ENCODE measurements around the gene NPTX2.

NPTX2 gene

GRCh38 chr7:98653601-98654310, 36.7 kb downstream of the NPTX2 start:
- H3K27me3 ChIP-seq (replicated peaks; ENCODE audit: insufficient read depth, low read length) = no peaks in the 10 kb centered on the region
- no peak for DNase-seq

GRCh38 chr7:98654524-98655272, 37.6 kb downstream of the NPTX2 start:
- Histone ChIP-seq H3K36me3 (replicated peaks; ENCODE audit: insufficient read depth, low read length) (no peaks in the 10 kb centered on the region), H3K4me2 (ENCODE audit: low read depth, low read length) (no peak overlapping the region), H3K9me3 (replicated peaks; ENCODE audit: insufficient read depth, low read length) (no peaks in the 10 kb centered on the region), H3K79me2 (ENCODE audit: low read length) (no peaks in the 10 kb centered on the region), H3K9me2 (replicated peaks; ENCODE audit: insufficient read depth, low read length) (no peaks in the 10 kb centered on the region), H3K27ac (ENCODE audit: low read length) (no peak overlapping the region), H2AFZ (ENCODE audit: low read length) (no peak overlapping the region), H4K20me1 (ENCODE audit: insufficient read depth, low read length) (no peaks in the 10 kb centered on the region), H3K4me3 (ENCODE audit: low read length) (no peak overlapping the region), H3F3A (ENCODE audit: insufficient read depth, low read length) (no peaks in the 10 kb centered on the region), H3K4me1 (ENCODE audit: low read length) (no peaks in the 10 kb centered on the region), H3K9ac (ENCODE audit: low read length) (no peak overlapping the region), H3K27me3 (replicated peaks; ENCODE audit: insufficient read depth, low read length) (no peaks in the 10 kb centered on the region)
- no peak for TF ChIP-seq CTCF (IDR thresholded peaks at IDR 0.05; ENCODE audit: low read length)
- TF ChIP-seq EZH2 (optimal IDR thresholded peaks at IDR 0.05; ENCODE audit: low read depth, low read length) = no peak
- no peak for TF ChIP-seq EZH2phosphoT487 (IDR thresholded peaks at IDR 0.05; ENCODE audit: low read length)
- DNase-seq = no peak

More at GRCh38 chr7:98653601-98654310, 36.7 kb downstream of the NPTX2 start:
- Histone ChIP-seq H3K9me3 (replicated peaks; ENCODE audit: insufficient read depth, low read length) (no peaks in the 10 kb centered on the region), H3K79me2 (ENCODE audit: low read length) (no peaks in the 10 kb centered on the region), H3K4me3 (ENCODE audit: low read length) (no peak overlapping the region), H3K27ac (ENCODE audit: low read length) (no peak overlapping the region), H3K9me2 (replicated peaks; ENCODE audit: insufficient read depth, low read length) (no peaks in the 10 kb centered on the region), H2AFZ (ENCODE audit: low read length) (no peak overlapping the region), H3K36me3 (replicated peaks; ENCODE audit: insufficient read depth, low read length) (no peaks in the 10 kb centered on the region), H3K9ac (ENCODE audit: low read length) (no peak overlapping the region), H3K4me1 (ENCODE audit: low read length) (no peaks in the 10 kb centered on the region), H3F3A (ENCODE audit: insufficient read depth, low read length) (no peaks in the 10 kb centered on the region), H4K20me1 (ENCODE audit: insufficient read depth, low read length) (no peaks in the 10 kb centered on the region), H3K4me2 (ENCODE audit: low read depth, low read length) (no peak overlapping the region)
- TF ChIP-seq EZH2 (optimal IDR thresholded peaks at IDR 0.05; ENCODE audit: low read depth, low read length) = no peak
- no peak for TF ChIP-seq CTCF (IDR thresholded peaks at IDR 0.05; ENCODE audit: low read length)
- TF ChIP-seq EZH2phosphoT487 (IDR thresholded peaks at IDR 0.05; ENCODE audit: low read length) = no peak

GRCh38 chr7:98655611-98656010, 38.5 kb downstream of the NPTX2 start:
- TF ChIP-seq EZH2 (optimal IDR thresholded peaks at IDR 0.05; ENCODE audit: low read depth, low read length) (no peak), EZH2phosphoT487 (IDR thresholded peaks at IDR 0.05; ENCODE audit: low read length) (no peak), CTCF (IDR thresholded peaks at IDR 0.05; ENCODE audit: low read length) (no peak)
- no peaks in the 10 kb centered on the region for H3K27me3 ChIP-seq (replicated peaks; ENCODE audit: insufficient read depth, low read length)

More at GRCh38 chr7:98655611-98656010, 38.5 kb downstream of the NPTX2 start:
- Histone ChIP-seq H2AFZ (ENCODE audit: low read length) (no peak overlapping the region), H3F3A (ENCODE audit: insufficient read depth, low read length) (no peaks in the 10 kb centered on the region), H3K9ac (ENCODE audit: low read length) (no peak overlapping the region), H3K79me2 (ENCODE audit: low read length) (no peaks in the 10 kb centered on the region), H3K9me2 (replicated peaks; ENCODE audit: insufficient read depth, low read length) (no peaks in the 10 kb centered on the region), H4K20me1 (ENCODE audit: insufficient read depth, low read length) (no peaks in the 10 kb centered on the region), H3K4me1 (ENCODE audit: low read length) (no peaks in the 10 kb centered on the region), H3K36me3 (replicated peaks; ENCODE audit: insufficient read depth, low read length) (no peaks in the 10 kb centered on the region), H3K4me2 (ENCODE audit: low read depth, low read length) (no peak overlapping the region), H3K9me3 (replicated peaks; ENCODE audit: insufficient read depth, low read length) (no peaks in the 10 kb centered on the region), H3K4me3 (ENCODE audit: low read length) (no peak overlapping the region), H3K27ac (ENCODE audit: low read length) (no peak overlapping the region)
- DNase-seq = no peak
